Stomach smooth muscle (tissue), 2 donors: ENCODE results near the gene FLOT1.

Source experiments
- H3K27ac ChIP-seq: one replicate; pipeline ENCODE4 v1.7.0; 2013; ENCODE audit warnings: mild to moderate bottlenecking, low read length, inconsistent platforms
- H3K27me3 ChIP-seq, 2 donors: one replicate each; pipeline ENCODE4 v1.7.0; 2013; ENCODE audit warnings: low read length in 2 of 2; ENCODE audit not compliant: insufficient read depth in 2 of 2, control insufficient read depth in 1 of 2
- H3K36me3 ChIP-seq, 2 donors: one replicate each; pipeline ENCODE4 v1.7.0; 2013; ENCODE audit warnings: low read length in 2 of 2; ENCODE audit not compliant: control insufficient read depth in 2 of 2, insufficient read depth in 2 of 2
- H3K4me1 ChIP-seq: one replicate; pipeline ENCODE4 v1.7.0; 2013; ENCODE audit warnings: low read length; ENCODE audit not compliant: control insufficient read depth, insufficient read depth
- H3K4me3 ChIP-seq, 2 donors: one replicate each; pipeline ENCODE4 v1.7.0; 2013; ENCODE audit warnings: low read length in 2 of 2
- H3K9ac ChIP-seq, 2 donors: one replicate each; pipeline ENCODE4 v1.7.0; 2013; ENCODE audit warnings: low read length in 2 of 2, mild to moderate bottlenecking in 1 of 2
- H3K9me3 ChIP-seq, 2 donors: one replicate each; pipeline ENCODE4 v1.7.0; 2013; ENCODE audit warnings: low read length in 2 of 2; ENCODE audit not compliant: control insufficient read depth in 2 of 2
- donor health status: healthy.
- donor health status: Pancreatic carcinoma.

FLOT1 gene

DNA sequence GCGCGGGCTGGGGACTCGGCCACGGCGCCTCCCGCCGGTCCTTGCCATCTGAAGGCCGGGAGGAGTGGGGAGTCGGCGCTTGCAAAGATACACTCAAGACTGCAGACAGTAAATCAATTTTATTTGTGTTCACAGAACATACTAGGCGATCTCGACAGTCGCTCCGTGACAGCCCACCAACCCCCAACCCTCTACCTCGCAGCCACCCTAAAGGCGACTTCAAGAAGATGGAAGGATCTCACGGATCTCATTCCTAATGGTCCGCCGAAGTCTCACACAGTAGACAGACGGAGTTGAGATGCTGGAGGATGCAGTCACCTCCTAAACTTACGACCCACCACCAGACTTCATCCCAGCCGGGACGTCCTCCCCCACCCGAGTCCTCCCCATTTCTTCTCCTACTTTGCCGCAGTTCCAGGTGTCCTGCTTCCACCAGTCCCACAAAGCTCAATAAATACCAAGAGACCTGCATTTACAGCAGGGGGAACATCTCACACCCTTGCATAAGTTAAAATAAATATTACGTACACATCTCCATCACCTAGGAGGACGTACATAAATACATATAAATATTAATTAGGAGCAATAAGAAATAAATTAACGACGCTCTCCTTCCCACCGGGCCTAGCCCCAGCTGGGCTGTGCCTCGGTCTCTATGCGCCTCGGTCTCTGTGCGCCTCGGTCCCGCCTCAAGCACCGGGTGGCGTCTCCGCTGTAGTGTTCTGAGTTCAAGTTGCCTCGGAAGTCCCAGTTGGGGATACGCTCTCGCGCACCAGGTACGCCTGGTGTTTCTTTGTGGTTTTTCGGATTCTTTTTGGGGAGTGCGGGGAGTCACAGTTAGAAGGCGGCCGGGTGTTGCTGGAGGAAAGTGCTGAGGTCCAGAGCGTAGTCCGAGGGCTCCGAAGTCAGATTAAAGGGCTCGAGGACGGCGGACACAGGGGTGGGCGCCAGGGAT lies 889 bp upstream of the FLOT1 start:
- H3K9me3 ChIP-seq = no peaks in the 10 kb centered on the region
- H3K4me1 ChIP-seq = peaks cover 34% of the 10 kb centered on the region
- peak overlapping the region; percentile 94 to 95 for H3K9ac ChIP-seq
- H3K4me3 ChIP-seq = peak overlapping the region; percentile 87 to 94
- peak overlapping the region; percentile 94 for H3K27ac ChIP-seq
- H3K27me3 ChIP-seq = no peaks in the 10 kb centered on the region
- peaks cover 14 to 19% of the 10 kb centered on the region in 2 donors for H3K36me3 ChIP-seq

DNA sequence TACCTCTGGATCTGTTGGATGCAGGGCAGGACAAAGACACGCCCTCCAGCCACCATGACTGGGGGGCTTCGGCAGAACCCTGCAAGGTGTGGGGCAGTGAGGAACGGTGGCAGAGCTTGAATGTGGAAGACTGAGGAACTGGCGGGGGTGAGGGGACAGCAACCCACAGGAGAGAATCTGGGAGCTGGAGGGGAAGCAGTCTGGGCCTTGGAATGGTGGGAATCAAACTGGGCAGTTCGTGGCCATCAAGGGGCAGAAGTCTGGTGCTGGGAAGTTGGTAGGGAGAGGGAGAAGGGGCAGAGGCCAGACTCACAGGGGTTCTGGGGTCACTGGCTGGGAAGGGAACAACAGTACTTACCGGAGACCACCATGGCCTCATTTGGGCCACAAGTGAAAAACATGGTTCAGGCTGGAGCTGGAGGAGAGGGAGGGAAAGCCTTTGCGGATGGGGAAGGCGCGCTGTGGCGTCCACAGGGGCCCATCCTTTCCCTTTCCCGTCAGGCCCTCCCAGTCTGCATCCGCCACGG lies 635 bp downstream of the FLOT1 start:
- no peaks in the 10 kb centered on the region for H3K27me3 ChIP-seq
- peak overlapping the region; percentile 87 to 94 for H3K9ac ChIP-seq
- H3K9me3 ChIP-seq = no peaks in the 10 kb centered on the region
- peaks cover 26 to 31% of the 10 kb centered on the region in 2 donors for H3K36me3 ChIP-seq
- H3K4me1 ChIP-seq = peaks cover 38% of the 10 kb centered on the region
- H3K4me3 ChIP-seq = peak overlapping the region; percentile 67 to 94
- peak overlapping the region; percentile 94 for H3K27ac ChIP-seq

DNA sequence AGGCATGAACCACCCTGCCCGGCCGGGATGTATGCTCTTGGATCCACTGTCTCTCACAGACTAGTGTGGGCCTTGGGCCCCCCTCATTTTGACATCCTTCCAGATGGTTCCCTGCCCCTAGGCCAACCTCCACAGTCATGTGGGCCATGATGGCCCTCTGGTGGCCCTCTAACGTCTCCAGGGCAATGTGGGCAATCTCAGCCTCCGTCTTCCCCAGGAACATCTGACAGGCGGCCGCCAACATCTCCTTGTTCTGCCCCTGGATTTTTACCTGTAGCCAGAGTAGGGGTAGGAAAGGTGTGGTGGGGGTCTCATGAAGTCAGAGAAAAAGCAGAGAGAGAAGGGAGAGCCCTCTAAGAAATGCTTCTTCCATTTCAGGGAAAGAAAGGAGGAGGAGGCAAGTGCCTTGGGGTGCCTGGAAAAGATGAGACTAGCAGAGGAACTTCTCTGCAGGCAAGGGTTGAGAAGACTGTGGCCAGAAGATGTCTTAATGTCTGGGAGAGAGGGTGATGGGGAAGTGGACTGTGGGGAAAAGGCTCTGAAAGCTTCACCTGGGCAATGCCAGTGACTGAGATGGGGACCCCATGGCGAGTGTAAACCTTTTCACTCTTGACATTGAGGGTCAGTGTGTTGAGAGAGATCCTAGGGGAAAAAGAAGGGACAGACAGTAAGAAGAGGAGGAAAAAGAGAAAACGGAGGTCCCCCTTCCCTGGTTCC lies 1.3 kb downstream of the FLOT1 start:
- Histone ChIP-seq H3K4me1 (peaks cover 38% of the 10 kb centered on the region), H3K27ac (peak overlapping the region; percentile 94), H3K4me3 (peak overlapping the region; percentile 67 to 94), H3K27me3 (no peaks in the 10 kb centered on the region), H3K9me3 (no peaks in the 10 kb centered on the region), H3K9ac (peak overlapping the region; percentile 87 to 94), H3K36me3 (peaks cover 26 to 33% of the 10 kb centered on the region in 2 donors)

DNA sequence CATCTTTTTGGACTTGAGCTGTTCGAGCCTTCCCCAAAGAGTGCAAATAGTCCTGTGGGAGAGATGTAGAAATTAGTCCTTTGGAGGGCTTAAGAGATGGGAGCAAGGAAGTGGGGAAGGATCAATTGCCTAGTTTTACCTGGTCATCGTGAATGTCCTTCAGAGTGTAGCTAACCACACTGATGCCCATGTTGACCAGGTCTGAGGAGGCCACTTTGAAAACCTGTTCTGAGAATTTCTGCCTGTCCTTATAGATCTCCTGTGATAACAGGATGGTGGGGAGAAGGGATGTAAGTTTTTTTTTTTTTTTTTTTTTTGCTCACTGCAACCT lies 2.0 kb downstream of the FLOT1 start:
- Histone ChIP-seq H3K36me3 (peaks cover 32 to 40% of the 10 kb centered on the region in 2 donors), H3K27me3 (no peaks in the 10 kb centered on the region), H3K4me3 (no peak overlapping the region), H3K9me3 (no peaks in the 10 kb centered on the region), H3K27ac (no peak overlapping the region), H3K4me1 (peaks cover 38% of the 10 kb centered on the region), H3K9ac (peak overlapping the region in 1 of 2 donors; percentile 29)

DNA sequence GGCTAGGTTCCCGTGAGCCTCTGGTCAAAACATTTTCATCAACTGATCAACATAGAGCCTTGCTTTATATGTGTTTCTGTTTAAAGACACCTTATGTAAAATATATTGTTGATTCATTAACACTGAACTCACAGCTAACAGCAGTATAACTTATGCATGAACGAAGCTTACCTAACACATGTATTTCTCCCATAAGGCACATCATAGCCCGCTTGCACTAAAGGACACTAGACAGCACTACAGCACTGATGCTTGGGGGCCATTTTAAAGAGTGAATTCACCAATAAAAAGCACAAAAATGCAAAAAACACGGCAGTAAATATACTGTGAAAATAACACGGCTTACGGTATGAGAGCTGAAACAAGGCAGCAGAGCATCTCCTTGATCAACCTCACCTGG lies 4.0 kb downstream of the FLOT1 start:
- H3K27me3 ChIP-seq = no peaks in the 10 kb centered on the region
- H3K9ac ChIP-seq = no peak overlapping the region
- H3K4me3 ChIP-seq = no peak overlapping the region
- peaks cover 31% of the 10 kb centered on the region for H3K4me1 ChIP-seq
- H3K9me3 ChIP-seq = no peaks in the 10 kb centered on the region
- peaks cover 37 to 48% of the 10 kb centered on the region in 2 donors for H3K36me3 ChIP-seq
- no peak overlapping the region for H3K27ac ChIP-seq

DNA sequence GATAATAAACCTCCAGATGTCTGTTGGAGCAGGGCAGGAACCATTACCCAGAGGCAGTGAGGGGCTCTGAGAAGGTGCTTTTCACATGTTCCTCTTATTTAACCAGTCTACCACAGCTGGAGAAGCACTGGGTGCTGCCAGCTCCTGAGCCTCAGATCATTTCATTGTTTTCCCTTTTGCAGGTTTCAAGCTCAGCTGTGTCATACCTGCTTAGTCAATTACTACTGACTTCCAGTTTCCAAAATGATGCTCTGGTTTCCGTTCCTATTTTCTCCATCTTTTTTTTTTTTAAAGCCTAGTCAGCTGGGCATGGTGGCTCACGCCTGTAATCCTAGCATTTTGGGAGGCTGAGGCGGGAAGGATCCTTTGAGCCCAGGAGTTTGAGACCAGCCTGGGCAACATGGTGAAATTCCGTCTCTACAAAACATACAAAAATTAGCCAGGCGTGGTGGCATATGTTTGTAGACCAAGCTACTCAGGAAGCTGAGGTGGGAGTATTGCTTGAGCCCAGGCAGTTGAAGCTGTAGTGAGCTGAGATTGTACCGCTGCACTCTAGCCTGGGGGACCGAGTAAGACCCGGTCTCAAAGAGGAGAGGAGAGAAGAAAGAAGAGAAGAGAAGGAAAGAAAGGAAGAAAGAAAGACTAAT lies 6.7 kb downstream of the FLOT1 start:
- H3K27ac ChIP-seq = no peak overlapping the region
- peaks cover 18% of the 10 kb centered on the region for H3K4me1 ChIP-seq
- peaks cover 41 to 62% of the 10 kb centered on the region in 2 donors for H3K36me3 ChIP-seq
- H3K27me3 ChIP-seq = no peaks in the 10 kb centered on the region
- H3K4me3 ChIP-seq = no peak overlapping the region
- no peaks in the 10 kb centered on the region for H3K9me3 ChIP-seq
- no peak overlapping the region for H3K9ac ChIP-seq

DNA sequence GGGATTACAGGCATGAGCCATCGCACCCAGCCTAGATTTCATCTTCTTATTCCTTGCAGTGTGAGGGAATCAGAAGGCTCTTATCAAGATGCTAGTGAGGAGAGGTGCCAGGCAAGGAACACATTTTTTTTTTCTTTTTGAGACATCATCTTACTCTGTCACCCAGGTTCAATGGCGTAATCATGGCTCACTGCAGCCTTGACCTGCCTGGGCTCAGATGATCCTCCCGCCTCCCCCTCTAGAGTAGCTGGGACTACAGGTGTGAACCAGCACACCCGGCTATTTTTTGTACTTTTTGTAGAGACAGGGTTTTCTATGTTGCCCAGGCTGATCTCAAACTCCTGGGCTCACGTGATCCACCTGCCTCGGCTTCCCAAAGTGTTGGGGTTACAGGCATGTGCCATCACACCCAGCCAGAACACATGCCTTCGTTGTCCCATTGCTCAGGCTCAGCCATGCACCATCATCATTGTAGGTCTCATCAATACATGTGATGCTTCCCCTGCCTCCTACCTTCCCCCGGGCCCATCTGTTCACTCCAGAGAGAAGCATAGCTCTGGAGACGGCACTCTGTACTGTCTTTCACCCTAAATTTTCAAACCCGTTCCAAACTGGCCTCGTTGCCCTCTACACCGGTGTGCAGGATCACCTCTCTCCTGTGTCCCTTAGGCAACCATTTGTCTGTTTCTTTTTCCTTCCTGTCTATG lies 10.1 kb downstream of the FLOT1 start:
- Histone ChIP-seq H3K36me3 (peaks cover 33 to 51% of the 10 kb centered on the region in 2 donors), H3K9me3 (no peaks in the 10 kb centered on the region), H3K27me3 (no peaks in the 10 kb centered on the region), H3K4me3 (no peak overlapping the region), H3K9ac (no peak overlapping the region), H3K27ac (no peak overlapping the region), H3K4me1 (peaks cover 21% of the 10 kb centered on the region)

DNA sequence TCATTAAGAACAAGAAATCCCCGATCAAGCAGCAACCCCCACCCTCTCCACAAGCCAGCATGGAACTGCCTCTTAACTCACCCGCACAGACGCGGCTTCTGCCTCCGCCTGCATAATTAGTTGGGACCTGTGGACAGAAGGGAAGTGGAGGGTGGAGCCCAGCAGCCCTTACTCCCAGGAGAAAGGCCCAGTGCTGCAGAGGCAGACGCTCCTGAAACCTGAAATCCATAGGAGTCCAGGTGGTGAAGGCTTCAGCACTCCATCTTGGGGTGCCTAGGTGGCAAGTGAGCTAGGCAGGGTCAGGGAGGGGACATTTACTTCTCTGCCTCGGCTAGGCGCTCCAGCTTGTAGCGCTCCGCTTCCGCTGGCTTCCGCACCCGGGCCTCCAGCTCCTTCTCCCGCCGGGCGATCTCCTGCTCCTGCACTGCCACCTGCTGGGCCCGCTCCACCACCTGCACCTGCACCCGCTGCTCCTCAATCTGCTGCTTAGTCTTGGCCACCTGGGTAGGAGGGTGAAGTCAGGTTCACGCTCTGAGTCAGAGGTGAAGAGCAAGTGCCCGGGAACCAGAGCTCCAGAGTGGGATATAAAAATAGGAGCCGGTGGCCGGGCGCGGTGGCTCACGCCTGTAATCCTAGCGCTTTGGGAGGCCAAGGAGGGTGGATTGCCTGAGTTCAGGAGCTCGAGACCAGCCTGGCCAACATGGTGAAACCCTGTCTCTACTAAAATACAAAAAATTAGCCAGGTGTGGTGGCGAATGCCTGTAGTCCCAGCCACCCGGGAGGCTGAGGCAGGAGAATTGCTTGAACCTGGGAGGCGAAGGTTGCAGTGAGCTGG lies 11.7 kb downstream of the FLOT1 start:
- Histone ChIP-seq H3K4me3 (peak overlapping the region in 1 of 2 donors; percentile 15), H3K27me3 (no peaks in the 10 kb centered on the region), H3K36me3 (peaks cover 37 to 47% of the 10 kb centered on the region in 2 donors), H3K9me3 (no peaks in the 10 kb centered on the region), H3K9ac (peak overlapping the region in 1 of 2 donors; percentile 58), H3K4me1 (peaks cover 19% of the 10 kb centered on the region), H3K27ac (peak overlapping the region; percentile 53)

DNA sequence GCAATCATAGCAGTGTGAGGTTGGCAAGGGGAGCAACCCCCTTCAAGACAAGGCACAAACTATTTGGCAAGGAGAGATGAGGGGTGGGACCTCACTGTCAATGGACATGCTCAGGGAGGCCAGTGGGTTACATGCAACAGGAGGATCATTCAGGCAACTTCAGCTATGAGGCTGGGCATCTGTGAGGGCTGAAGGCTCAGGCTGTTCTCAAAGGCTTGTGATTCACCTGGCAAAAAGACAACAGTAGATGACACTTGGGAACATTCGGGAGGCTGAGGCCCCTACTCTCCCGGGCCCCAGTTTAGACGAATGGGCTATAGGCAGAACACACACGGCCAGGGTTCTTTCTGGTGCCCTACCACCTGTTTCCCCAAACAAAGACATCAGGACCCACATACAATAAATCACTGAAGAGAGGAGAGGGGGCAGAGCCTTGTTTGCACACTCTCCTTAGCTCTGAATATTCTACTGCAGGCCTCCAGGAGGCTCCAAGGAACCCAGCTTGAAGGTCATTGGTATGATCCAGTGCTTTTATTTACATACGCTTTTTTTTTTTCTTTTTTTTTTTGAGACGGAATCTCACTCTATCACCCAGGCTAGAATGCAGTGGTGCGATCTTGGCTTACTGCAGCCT lies 14.4 kb downstream of the FLOT1 start:
- peaks cover 39% of the 10 kb centered on the region for H3K4me1 ChIP-seq
- no peaks in the 10 kb centered on the region for H3K9me3 ChIP-seq
- H3K36me3 ChIP-seq = peaks cover 48 to 56% of the 10 kb centered on the region in 2 donors
- H3K9ac ChIP-seq = no peak overlapping the region
- no peaks in the 10 kb centered on the region for H3K27me3 ChIP-seq
- H3K27ac ChIP-seq = peak overlapping the region; percentile 41
- no peak overlapping the region for H3K4me3 ChIP-seq
